Measurements from ENCODE around the gene ATXN2L. TPM values are rescaled to one million over a fixed set of nuclear protein-coding genes. Genes with fewer than 3 reads are reported as not detected.
"Not testable (repeated sequence)": the region's sequence is repeated elsewhere in the genome, so short reads cannot be mapped to it uniquely, and the experiment has no call there.

Gene ATXN2L
- total RNA-seq, 1 experiment from 2014 or later = 264 TPM

- ATAC-seq (no peak), DNase-seq (ENCODE audit: low read depth, low spot score) (no peak)
- Histone ChIP-seq H3K27ac (ENCODE audit: low read depth, low read length) (no peak overlapping the region), H3K36me3 (ENCODE audit: control insufficient read depth in 1 of 2, insufficient read depth in 2 of 2, low read length in 2 of 2) (peaks cover 0 to 1% of the 10 kb centered on the region in 2 experiments; a peak in 1 of 4 replicates), H2AFZ (ENCODE audit: low read depth, low read length, poor library complexity, severe bottlenecking) (no peak overlapping the region), H3K9me3 (ENCODE audit: control insufficient read depth in 1 of 2, insufficient read depth in 1 of 2, low read depth in 1 of 2, low read length in 2 of 2) (no peaks in the 10 kb centered on the region), H4K20me1 (ENCODE audit: insufficient read depth) (peaks cover 5% of the 10 kb centered on the region; the same call in 1 of the 2 replicates), H3K4me2 (ENCODE audit: low read length) (no peak overlapping the region), H3K79me2 (ENCODE audit: insufficient read depth, low read length) (peaks cover 26% of the 10 kb centered on the region), H3K4me3 (replicated peaks in 1 of 2; ENCODE audit: low read depth in 1 of 2, low read length in 2 of 2) (no peak overlapping the region), H3K4me1 (ENCODE audit: control insufficient read depth in 1 of 2, insufficient read depth in 2 of 2, low read length in 2 of 2) (peaks cover 2 to 18% of the 10 kb centered on the region in 2 experiments; a peak in 3 of 4 replicates), H3K9ac (ENCODE audit: low read length) (no peak overlapping the region), H3K27me3 (ENCODE audit: insufficient read depth, low read length) (no peaks in the 10 kb centered on the region), H3K9me2 (ENCODE audit: insufficient read depth) (no peaks in the 10 kb centered on the region)
- ChIA-PET RAD21 (ENCODE audit: low non-redundant PET in 1 of 2, low total read pairs in 2 of 2, uncharacterized antibody in 2 of 2, unreplicated experiment in 2 of 2) (no interaction called here), POLR2A (no interaction called here), CTCF (interaction anchor here (1.1 kb wide), 1 partner anchor 125 kb away, joined by 3 read pairs; no protein-coding TSS in a partner anchor)
- BruUV-seq (replicated peaks) = no TSS peak
- no peak for TF ChIP-seq JUND (IDR thresholded peaks at IDR 0.05)
- TF ChIP-seq ZBTB33 (IDR thresholded peaks at IDR 0.05; ENCODE audit: extremely low read depth, insufficient replicate concordance, low read length) = no peak
- TF ChIP-seq ATF3 (IDR thresholded peaks at IDR 0.05) = no peak
- TF ChIP-seq POLR2A (IDR thresholded peaks at IDR 0.05; ENCODE audit: borderline replicate concordance, extremely low read depth, insufficient read depth, insufficient read length) = no peak
- no peak for TF ChIP-seq CEBPB (IDR thresholded peaks at IDR 0.05; ENCODE audit: low read depth)
- no peak for TF ChIP-seq YY1 (IDR thresholded peaks at IDR 0.05; ENCODE audit: extremely low read depth, insufficient replicate concordance, low read depth, low read length)
- no peak for TF ChIP-seq EZH2 (IDR thresholded peaks at IDR 0.05)
- no peak for TF ChIP-seq CTCF (IDR thresholded peaks at IDR 0.05 in 2 of 3, conservative IDR thresholded peaks at IDR 0.05 in 1 of 3; ENCODE audit: borderline replicate concordance in 1 of 3, insufficient read depth in 1 of 3, low read depth in 2 of 3, low read length in 2 of 3)
- TF ChIP-seq MAX (IDR thresholded peaks at IDR 0.05) = no peak
- no peak for TF ChIP-seq REST (IDR thresholded peaks at IDR 0.05; ENCODE audit: low read depth)
- TF ChIP-seq ZFX (IDR thresholded peaks at IDR 0.05) = no peak
- TF ChIP-seq SP1 (IDR thresholded peaks at IDR 0.05; ENCODE audit: low read depth) = no peak
- no peak for TF ChIP-seq POLR2AphosphoS5 (IDR thresholded peaks at IDR 0.05; ENCODE audit: low read depth, low read length)
- intact Hi-C loops (cut with micrococcal nuclease) = no loop called here
Observed at GRCh38 chr16:28820016-28820415, 2.8 kb upstream of the ATXN2L start.

GRCh38 chr16:28820546-28820945, 2.3 kb upstream of the ATXN2L start:
- H3K4me3 ChIP-seq (replicated peaks in 1 of 2; ENCODE audit: low read depth in 1 of 2, low read length in 2 of 2); RAD21 ChIA-PET (ENCODE audit: low non-redundant PET in 1 of 2, low total read pairs in 2 of 2, uncharacterized antibody in 2 of 2, unreplicated experiment in 2 of 2); intact Hi-C loops (cut with micrococcal nuclease); H3K9me3 ChIP-seq (ENCODE audit: control insufficient read depth in 1 of 2, insufficient read depth in 1 of 2, low read depth in 1 of 2, low read length in 2 of 2); ATAC-seq; BruUV-seq (replicated peaks); H3K9me2 ChIP-seq (ENCODE audit: insufficient read depth); H3K9ac ChIP-seq (ENCODE audit: low read length); DNase-seq (ENCODE audit: low read depth, low spot score); H4K20me1 ChIP-seq (ENCODE audit: insufficient read depth); H3K4me2 ChIP-seq (ENCODE audit: low read length); POLR2A ChIA-PET; H2AFZ ChIP-seq (ENCODE audit: low read depth, low read length, poor library complexity, severe bottlenecking); H3K27ac ChIP-seq (ENCODE audit: low read depth, low read length); H3K36me3 ChIP-seq (ENCODE audit: control insufficient read depth in 1 of 2, insufficient read depth in 2 of 2, low read length in 2 of 2); H3K27me3 ChIP-seq (ENCODE audit: insufficient read depth, low read length): not testable (repeated sequence)
- Histone ChIP-seq H3K4me1 (ENCODE audit: control insufficient read depth in 1 of 2, insufficient read depth in 2 of 2, low read length in 2 of 2) (peaks cover 5 to 22% of the 10 kb centered on the region in 2 experiments; a peak in 3 of 4 replicates), H3K79me2 (ENCODE audit: insufficient read depth, low read length) (peaks cover 32% of the 10 kb centered on the region)
- CTCF ChIA-PET = interaction anchor here (1.1 kb wide), 1 partner anchor 125 kb away, joined by 3 read pairs; no protein-coding TSS in a partner anchor
